GM06990 (cell line): ENCODE data around the gene MAGI1.

Source experiments
- DNase-seq: peaks from one replicate; pipeline ENCODE4 v3.0.0-alpha.2; 2011; ENCODE audit not compliant: insufficient read length; ENCODE audit errors: extremely low read depth
- H3K27me3 ChIP-seq: replicated peaks from 2 replicates; pipeline ENCODE4 v1.6.0; 2011; ENCODE audit warnings: low read length; ENCODE audit not compliant: control insufficient read depth, insufficient read depth
- H3K36me3 ChIP-seq: 2 replicates; pipeline ENCODE4 v1.5.1; 2011; ENCODE audit warnings: low read length; ENCODE audit not compliant: control insufficient read depth, insufficient read depth
- H3K4me3 ChIP-seq: replicated peaks from 2 replicates; pipeline ENCODE4 v1.5.1; 2011; ENCODE audit warnings: low read depth, mild to moderate bottlenecking, control low read depth, low read length
- TF ChIP-seq, protein P1 (sequence below): IDR thresholded peaks from 2 replicates; pipeline ENCODE4 v1.5.1; 2011; ENCODE audit warnings: low read length, control low read depth, mild to moderate bottlenecking, inconsistent platforms; ENCODE audit not compliant: insufficient read depth, poor library complexity, severe bottlenecking

Gene MAGI1

DNA sequence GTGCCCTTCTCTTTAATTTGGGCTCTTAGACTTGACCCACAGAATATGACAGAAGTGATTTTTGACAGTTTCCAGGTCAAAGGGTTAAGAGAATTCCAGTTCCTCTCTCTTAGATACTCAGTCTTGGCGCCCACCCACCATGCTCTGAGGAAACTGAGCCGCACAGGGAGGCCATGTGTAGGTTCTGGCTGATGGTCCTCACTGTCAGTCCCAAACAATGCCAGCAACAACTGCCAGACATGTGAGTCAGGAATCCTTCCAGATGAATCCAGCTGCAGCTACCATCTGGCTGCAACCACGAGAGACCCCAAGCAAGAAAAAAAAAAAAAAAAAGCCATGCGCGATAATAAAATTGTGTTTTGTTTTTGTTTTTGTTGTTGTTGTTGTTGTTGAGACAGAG is 326.6 kb downstream of the MAGI1 start:
- DNase-seq: no peak
- TF ChIP-seq, protein P1, sequence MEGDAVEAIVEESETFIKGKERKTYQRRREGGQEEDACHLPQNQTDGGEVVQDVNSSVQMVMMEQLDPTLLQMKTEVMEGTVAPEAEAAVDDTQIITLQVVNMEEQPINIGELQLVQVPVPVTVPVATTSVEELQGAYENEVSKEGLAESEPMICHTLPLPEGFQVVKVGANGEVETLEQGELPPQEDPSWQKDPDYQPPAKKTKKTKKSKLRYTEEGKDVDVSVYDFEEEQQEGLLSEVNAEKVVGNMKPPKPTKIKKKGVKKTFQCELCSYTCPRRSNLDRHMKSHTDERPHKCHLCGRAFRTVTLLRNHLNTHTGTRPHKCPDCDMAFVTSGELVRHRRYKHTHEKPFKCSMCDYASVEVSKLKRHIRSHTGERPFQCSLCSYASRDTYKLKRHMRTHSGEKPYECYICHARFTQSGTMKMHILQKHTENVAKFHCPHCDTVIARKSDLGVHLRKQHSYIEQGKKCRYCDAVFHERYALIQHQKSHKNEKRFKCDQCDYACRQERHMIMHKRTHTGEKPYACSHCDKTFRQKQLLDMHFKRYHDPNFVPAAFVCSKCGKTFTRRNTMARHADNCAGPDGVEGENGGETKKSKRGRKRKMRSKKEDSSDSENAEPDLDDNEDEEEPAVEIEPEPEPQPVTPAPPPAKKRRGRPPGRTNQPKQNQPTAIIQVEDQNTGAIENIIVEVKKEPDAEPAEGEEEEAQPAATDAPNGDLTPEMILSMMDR: no peak
- Histone ChIP-seq H3K27me3 (no peaks in the 10 kb centered on the region), H3K4me3 (no peak overlapping the region), H3K36me3 (no peaks in the 10 kb centered on the region)

GRCh38 chr3:65706776-65707568 is 331.7 kb downstream of the MAGI1 start:
- Histone ChIP-seq H3K27me3 (no peaks in the 10 kb centered on the region), H3K36me3 (no peaks in the 10 kb centered on the region), H3K4me3 (no peak overlapping the region)
- TF ChIP-seq, protein P1: no peak
- no peak for DNase-seq

DNA sequence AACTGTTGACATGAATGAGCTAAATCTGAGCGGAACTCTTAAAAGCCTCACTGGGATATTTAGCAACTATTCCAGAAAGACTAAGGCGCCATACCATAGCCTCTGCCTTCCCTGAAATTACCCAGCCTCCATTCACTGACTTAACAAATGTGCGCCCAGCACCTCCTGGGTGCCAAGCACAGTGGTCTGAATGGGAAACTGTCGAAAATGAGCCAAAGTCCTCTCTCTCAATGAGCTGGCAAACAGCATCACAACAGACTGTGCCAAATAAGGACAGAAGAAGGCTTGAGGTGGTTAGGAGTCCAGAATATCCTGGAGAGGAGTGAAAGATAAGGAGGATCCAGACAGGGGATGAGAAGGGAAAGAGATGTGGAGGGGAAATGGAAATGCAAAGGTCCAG is 332.4 kb downstream of the MAGI1 start:
- H3K4me3 ChIP-seq: no peak overlapping the region
- no peak for DNase-seq
- no peaks in the 10 kb centered on the region for H3K27me3 ChIP-seq
- TF ChIP-seq, protein P1: no peak
- H3K36me3 ChIP-seq: no peaks in the 10 kb centered on the region

DNA sequence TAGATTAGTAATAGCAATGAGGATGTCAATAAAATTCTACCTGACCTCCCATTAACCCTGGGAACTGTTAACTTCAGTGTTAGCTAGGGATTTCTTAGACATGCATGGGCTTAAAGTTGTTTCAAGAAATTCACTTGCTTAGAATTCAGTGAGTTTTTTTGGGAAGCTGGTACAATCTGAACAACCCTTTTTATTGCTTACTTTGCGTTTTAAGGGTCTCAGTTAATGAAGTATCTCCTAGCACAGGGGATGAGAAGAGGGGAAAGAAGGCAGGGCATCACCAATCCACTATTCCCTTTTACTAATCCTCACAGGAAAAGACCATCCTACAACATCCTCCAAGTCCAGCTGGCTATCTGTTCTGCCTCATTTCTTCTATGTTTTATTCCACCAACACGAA is 334.9 kb downstream of the MAGI1 start:
- DNase-seq: no peak
- H3K36me3 ChIP-seq: no peaks in the 10 kb centered on the region
- TF ChIP-seq, protein P1: no peak
- H3K27me3 ChIP-seq: no peaks in the 10 kb centered on the region
- no peak overlapping the region for H3K4me3 ChIP-seq

GRCh38 chr3:65703026-65703425 is 335.7 kb downstream of the MAGI1 start:
- no peaks in the 10 kb centered on the region for H3K27me3 ChIP-seq
- H3K36me3 ChIP-seq: no peaks in the 10 kb centered on the region
- DNase-seq: no peak
- TF ChIP-seq, protein P1: no peak
- no peak overlapping the region for H3K4me3 ChIP-seq
